Measurements from ENCODE around the gene PXMP2. TPM values are rescaled to one million over a fixed set of nuclear protein-coding genes. Genes with fewer than 3 reads are reported as not detected.

PXMP2 gene
- total and polyA plus RNA-seq, 2 of the 8 experiments (the other 6 are each of a cell fraction or from before 2014, with no cell fraction given) = 13.8 to 15.1 TPM

DNA sequence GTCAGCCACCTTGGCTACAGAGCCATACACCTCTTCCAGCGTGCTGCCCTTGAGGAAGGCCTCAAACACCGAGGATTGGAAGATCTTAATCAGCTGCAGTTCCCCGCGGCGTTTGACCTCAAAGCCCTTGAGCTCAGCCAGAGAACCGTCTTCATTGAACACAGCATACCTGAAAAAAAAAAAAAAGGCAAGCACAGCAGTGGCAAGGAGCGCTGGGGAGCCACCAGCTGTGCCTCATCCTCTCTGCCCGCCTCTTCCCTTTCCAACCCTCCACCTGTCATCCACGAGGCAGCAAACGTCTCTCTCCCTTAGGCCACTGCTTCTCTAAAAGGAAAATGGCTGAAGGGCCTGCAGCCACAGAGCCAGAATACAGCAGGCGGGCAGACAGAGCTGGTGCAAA is 26.4 kb upstream of the PXMP2 start:
- Histone ChIP-seq H2AFZ (ENCODE audit: low read length) (no peak overlapping the region), H3K18ac (ENCODE audit: extremely low read depth, low read length) (no peak overlapping the region), H2BK5ac (ENCODE audit: low read depth, low read length) (no peak overlapping the region), H3K27ac (ENCODE audit: low read depth, low read length) (no peak overlapping the region), H2BK120ac (replicated peaks; ENCODE audit: low read depth, low read length) (no peak overlapping the region), H3K4me1 (replicated peaks in 1 of 4; ENCODE audit: control insufficient read depth in 3 of 4, insufficient read depth in 4 of 4, low read length in 3 of 4) (0 out of 7 replicates have a peak, but pooled peaks cover 0 to 3% (median 0%) of the 10 kb centered on the region in 4 experiments), H4K20me1 (replicated peaks in 1 of 2; ENCODE audit: control insufficient read depth in 1 of 2, insufficient read depth in 2 of 2, low read length in 2 of 2) (peaks cover 12 to 17% of the 10 kb centered on the region in 2 experiments), H3K36me3 (ENCODE audit: control insufficient read depth in 2 of 4, insufficient read depth in 4 of 4, low read length in 3 of 4) (peaks cover 55 to 90% (median 88%) of the 10 kb centered on the region in 4 experiments), H4K8ac (ENCODE audit: extremely low read depth, insufficient read depth, low read length) (no peak overlapping the region), H3K56ac (replicated peaks; ENCODE audit: insufficient read length, low read depth, low read length) (no peak overlapping the region), H3K9ac (replicated peaks in 1 of 4; ENCODE audit: extremely low read depth in 1 of 4, low read depth in 3 of 4, low read length in 3 of 4) (no peak overlapping the region; a peak in 1 of 7 replicates), H3K23ac (ENCODE audit: insufficient read length) (no peak overlapping the region), H3K4ac (replicated peaks; ENCODE audit: insufficient read length, low read depth, low read length) (no peak overlapping the region), H2BK15ac (ENCODE audit: low read length) (no peak overlapping the region), H2BK20ac (ENCODE audit: low read length) (no peak overlapping the region), H3K23me2 (ENCODE audit: low read depth, low read length) (no peaks in the 10 kb centered on the region; the same call in 1 of the 2 replicates), H3K79me1 (ENCODE audit: low read depth, low read length) (no peaks in the 10 kb centered on the region; the same call in 1 of the 2 replicates), H4K91ac (replicated peaks; ENCODE audit: insufficient read length, low read length) (no peak overlapping the region), H3K4me2 (ENCODE audit: insufficient read depth in 1 of 2, low read depth in 2 of 2, low read length in 2 of 2) (no peak overlapping the region), H4K5ac (ENCODE audit: insufficient read length, low read depth, low read length) (no peak overlapping the region), H3K27me3 (replicated peaks in 1 of 4; ENCODE audit: control insufficient read depth in 3 of 4, extremely low read depth in 1 of 4, insufficient read depth in 3 of 4, low read length in 3 of 4) (no peaks in the 10 kb centered on the region; a peak in 1 of 7 replicates), H3K9me3 (ENCODE audit: insufficient read depth in 2 of 2, low read depth in 1 of 2, low read length in 1 of 2) (no peaks in the 10 kb centered on the region), H2AK5ac (ENCODE audit: low read depth, low read length) (no peak overlapping the region), H2BK12ac (ENCODE audit: low read depth, low read length) (no peak overlapping the region), H3K79me2 (ENCODE audit: control insufficient read depth in 1 of 2, insufficient read depth in 2 of 2, low read length in 2 of 2) (no peaks in the 10 kb centered on the region; a peak in 1 of 4 replicates), H3K4me3 (ENCODE audit: extremely low read depth in 1 of 4, insufficient read depth in 2 of 4, low read depth in 3 of 4, low read length in 4 of 4) (no peak overlapping the region), H3K14ac (ENCODE audit: insufficient read length) (no peak overlapping the region)
- ChIA-PET POLR2A (ENCODE audit: partially characterized antibody) (interaction anchor here (0.6 kb wide), 1 partner anchor 47 kb away, joined by 3 read pairs; no protein-coding TSS in a partner anchor), CTCF (ENCODE audit: partially characterized antibody) (no interaction called here)
- 94% methylated on average over 11 of the region's 11 CpGs; no CpG with 5 or more reads in 1 of the 2 experiments for WGBS, 2 experiments (ENCODE audit: extremely low coverage in 1 of 2, insufficient coverage in 1 of 2, insufficient read length in 1 of 2, insufficient replicate concordance in 2 of 2, low coverage in 1 of 2, low lambda C conversion rate in 2 of 2, missing lambda C conversion rate in 1 of 2)
- DNase-seq (ENCODE audit: low read depth in 1 of 2, low spot score in 2 of 2) (no peak), FAIRE-seq (no peak)
- TF ChIP-seq POU5F1 (IDR thresholded peaks at IDR 0.05; ENCODE audit: low read depth, low read length) = no peak
- TF ChIP-seq, protein P1, sequence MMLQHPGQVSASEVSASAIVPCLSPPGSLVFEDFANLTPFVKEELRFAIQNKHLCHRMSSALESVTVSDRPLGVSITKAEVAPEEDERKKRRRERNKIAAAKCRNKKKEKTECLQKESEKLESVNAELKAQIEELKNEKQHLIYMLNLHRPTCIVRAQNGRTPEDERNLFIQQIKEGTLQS (IDR thresholded peaks at IDR 0.05; ENCODE audit: insufficient read depth, low read depth, low read length) = no peak
- no peak for TF ChIP-seq ZNF274 (IDR thresholded peaks at IDR 0.05; ENCODE audit: borderline replicate concordance, extremely low read depth, low read length)
- TF ChIP-seq, protein P2, sequence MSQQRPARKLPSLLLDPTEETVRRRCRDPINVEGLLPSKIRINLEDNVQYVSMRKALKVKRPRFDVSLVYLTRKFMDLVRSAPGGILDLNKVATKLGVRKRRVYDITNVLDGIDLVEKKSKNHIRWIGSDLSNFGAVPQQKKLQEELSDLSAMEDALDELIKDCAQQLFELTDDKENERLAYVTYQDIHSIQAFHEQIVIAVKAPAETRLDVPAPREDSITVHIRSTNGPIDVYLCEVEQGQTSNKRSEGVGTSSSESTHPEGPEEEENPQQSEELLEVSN (IDR thresholded peaks at IDR 0.05) = no peak
- no peak for TF ChIP-seq EP300 (IDR thresholded peaks at IDR 0.05; ENCODE audit: borderline replicate concordance in 1 of 2, low read depth in 2 of 2, low read length in 2 of 2)
- TF ChIP-seq, protein P3, sequence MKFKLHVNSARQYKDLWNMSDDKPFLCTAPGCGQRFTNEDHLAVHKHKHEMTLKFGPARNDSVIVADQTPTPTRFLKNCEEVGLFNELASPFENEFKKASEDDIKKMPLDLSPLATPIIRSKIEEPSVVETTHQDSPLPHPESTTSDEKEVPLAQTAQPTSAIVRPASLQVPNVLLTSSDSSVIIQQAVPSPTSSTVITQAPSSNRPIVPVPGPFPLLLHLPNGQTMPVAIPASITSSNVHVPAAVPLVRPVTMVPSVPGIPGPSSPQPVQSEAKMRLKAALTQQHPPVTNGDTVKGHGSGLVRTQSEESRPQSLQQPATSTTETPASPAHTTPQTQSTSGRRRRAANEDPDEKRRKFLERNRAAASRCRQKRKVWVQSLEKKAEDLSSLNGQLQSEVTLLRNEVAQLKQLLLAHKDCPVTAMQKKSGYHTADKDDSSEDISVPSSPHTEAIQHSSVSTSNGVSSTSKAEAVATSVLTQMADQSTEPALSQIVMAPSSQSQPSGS (IDR thresholded peaks at IDR 0.05; ENCODE audit: low read length) = no peak
- TF ChIP-seq ASH2L (IDR thresholded peaks at IDR 0.05; ENCODE audit: low read length) = no peak
- TF ChIP-seq SIX5 (IDR thresholded peaks at IDR 0.05; ENCODE audit: low read depth, low read length) = no peak
- no peak for TF ChIP-seq JUN (IDR thresholded peaks at IDR 0.05; ENCODE audit: low read depth, low read length)
- TF ChIP-seq JUND (IDR thresholded peaks at IDR 0.05; ENCODE audit: low read length) = no peak
- no peak for TF ChIP-seq CHD1 (IDR thresholded peaks at IDR 0.05; ENCODE audit: low read depth, low read length)
